GM12892 (cell line): ENCODE measurements around the gene ZNF627.

Source experiments
- POLR2A ChIP-seq: IDR thresholded peaks from 2 replicates; pipeline ENCODE4 v1.6.1; 2011; ENCODE audit warnings: low read depth, low read length, control low read depth
- POLR2AphosphoS5 ChIP-seq: IDR thresholded peaks from 2 replicates; pipeline ENCODE4 v1.6.1; 2011; ENCODE audit warnings: low read depth, low read length, control low read depth
- TAF1 ChIP-seq: IDR thresholded peaks from 2 replicates; pipeline ENCODE4 v1.6.1; 2011; ENCODE audit warnings: low read depth, mild to moderate bottlenecking, control low read depth, low read length, borderline replicate concordance

GRCh38 chr19:11626252-11626651 lies 29.0 kb downstream of the ZNF627 start:
- TF ChIP-seq POLR2A (no peak), POLR2AphosphoS5 (no peak), TAF1 (no peak)
